Hindlimb muscle (tissue), 1 donor: ENCODE results near the gene BATF. TPM values are rescaled to one million over a fixed set of nuclear protein-coding genes. Genes with fewer than 3 reads are reported as not detected.
"Not testable (repeated sequence)": the region's sequence is repeated elsewhere in the genome, so short reads cannot be mapped to it uniquely, and the experiment has no call there.

Source experiments
- DNase-seq: peaks from one replicate; pipeline ENCODE4 v3.0.0-alpha.2; 2013
- polyA plus RNA-seq: library from polyadenylated mRNA; unstranded; fragments of 120-200 nt; gene quantifications from one replicate; pipeline ENCODE4 v1.2.1, GENCODE V29; 2013; ENCODE audit not compliant: insufficient read length

Gene BATF
- polyA plus RNA-seq, result 1.0 TPM

- no peak for DNase-seq
Observed at GRCh38 chr14:75522224-75522982, at the start of gene BATF. Gene BATF, plus strand, starts transcription at chr14:75522469. Its CDS starts 214 bp downstream, at chr14:75522683.

GRCh38 chr14:75474127-75474526, 48.1 kb upstream of the BATF start:
- DNase-seq, result not testable (repeated sequence)

- no peak for DNase-seq
Observed at GRCh38 chr14:75476274-75476995, 45.8 kb upstream of the BATF start.

GRCh38 chr14:75477881-75478280, 44.4 kb upstream of the BATF start:
- DNase-seq, result no peak

- no peak for DNase-seq
Observed at GRCh38 chr14:75479770-75480600, 42.3 kb upstream of the BATF start.

- DNase-seq, result no peak
Observed at GRCh38 chr14:75482366-75482765, 39.9 kb upstream of the BATF start.

- no peak for DNase-seq
Observed at GRCh38 chr14:75484711-75485429, 37.4 kb upstream of the BATF start.

- no peak for DNase-seq
Observed at GRCh38 chr14:75486318-75486717, 36.0 kb upstream of the BATF start.

- DNase-seq, result no peak
Observed at GRCh38 chr14:75487155-75487671, 35.1 kb upstream of the BATF start.

- no peak for DNase-seq
Observed at GRCh38 chr14:75489480-75489837, 32.8 kb upstream of the BATF start.

- no peak for DNase-seq
Observed at GRCh38 chr14:75491376-75491978, 30.8 kb upstream of the BATF start.

GRCh38 chr14:75492832-75493591, 29.3 kb upstream of the BATF start:
- DNase-seq, result no peak

- DNase-seq, result no peak
Observed at GRCh38 chr14:75493592-75494087, 28.6 kb upstream of the BATF start.

GRCh38 chr14:75494896-75495295, 27.4 kb upstream of the BATF start:
- no peak for DNase-seq

GRCh38 chr14:75495399-75495798, 26.9 kb upstream of the BATF start:
- no peak for DNase-seq

GRCh38 chr14:75495882-75496281, 26.4 kb upstream of the BATF start:
- no peak for DNase-seq

GRCh38 chr14:75496755-75497154, 25.5 kb upstream of the BATF start:
- DNase-seq, result no peak

GRCh38 chr14:75497191-75497590, 25.1 kb upstream of the BATF start:
- DNase-seq, result no peak

- no peak for DNase-seq
Observed at GRCh38 chr14:75497701-75498100, 24.6 kb upstream of the BATF start.

GRCh38 chr14:75499084-75499875, 23.0 kb upstream of the BATF start:
- no peak for DNase-seq
